ENCODE results near the gene ZNF467. TPM values are rescaled to one million over a fixed set of nuclear protein-coding genes. Genes with fewer than 3 reads are reported as not detected.
A peak's percentile ranks its signal among the peaks of the same experiment; 100 is the strongest.

The ZNF467 gene
- total and polyA plus RNA-seq, 12 donors: 2.2 to 10.5 (median 4.7) TPM

DNA sequence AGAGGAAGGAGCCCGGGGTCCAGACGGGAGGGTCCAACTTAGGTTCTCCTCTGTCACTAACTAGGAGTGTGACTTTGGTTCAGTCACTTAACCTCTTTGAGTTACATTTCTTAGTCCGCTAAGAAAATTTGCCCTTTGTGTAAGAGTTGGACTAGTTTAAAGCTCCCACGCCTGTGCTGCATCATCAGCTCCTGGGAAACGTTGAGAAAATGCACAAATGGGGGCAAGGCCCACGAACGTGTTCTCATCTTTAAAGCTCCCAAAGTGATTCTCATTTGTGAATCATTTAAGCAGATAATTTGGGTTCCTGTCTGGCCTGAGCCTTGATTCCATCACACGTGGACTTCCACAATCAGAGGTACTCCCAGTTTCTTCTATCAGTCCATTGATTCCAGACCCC is 6.3 kb downstream of the ZNF467 start:
- Histone ChIP-seq H3K9me3 (no peaks in the 10 kb centered on the region), H3K4me1 (peaks cover 7 to 26% (median 11%) of the 10 kb centered on the region in 9 donors), H3K4me3 (no peak overlapping the region), H3K27me3 (peaks cover 4 to 43% (median 26%) of the 10 kb centered on the region in 7 donors), H3K36me3 (peaks cover 0 to 61% (median 0%) of the 10 kb centered on the region in 9 donors), H3K27ac (no peak overlapping the region)
- no peak for DNase-seq
- TF ChIP-seq, protein P1, sequence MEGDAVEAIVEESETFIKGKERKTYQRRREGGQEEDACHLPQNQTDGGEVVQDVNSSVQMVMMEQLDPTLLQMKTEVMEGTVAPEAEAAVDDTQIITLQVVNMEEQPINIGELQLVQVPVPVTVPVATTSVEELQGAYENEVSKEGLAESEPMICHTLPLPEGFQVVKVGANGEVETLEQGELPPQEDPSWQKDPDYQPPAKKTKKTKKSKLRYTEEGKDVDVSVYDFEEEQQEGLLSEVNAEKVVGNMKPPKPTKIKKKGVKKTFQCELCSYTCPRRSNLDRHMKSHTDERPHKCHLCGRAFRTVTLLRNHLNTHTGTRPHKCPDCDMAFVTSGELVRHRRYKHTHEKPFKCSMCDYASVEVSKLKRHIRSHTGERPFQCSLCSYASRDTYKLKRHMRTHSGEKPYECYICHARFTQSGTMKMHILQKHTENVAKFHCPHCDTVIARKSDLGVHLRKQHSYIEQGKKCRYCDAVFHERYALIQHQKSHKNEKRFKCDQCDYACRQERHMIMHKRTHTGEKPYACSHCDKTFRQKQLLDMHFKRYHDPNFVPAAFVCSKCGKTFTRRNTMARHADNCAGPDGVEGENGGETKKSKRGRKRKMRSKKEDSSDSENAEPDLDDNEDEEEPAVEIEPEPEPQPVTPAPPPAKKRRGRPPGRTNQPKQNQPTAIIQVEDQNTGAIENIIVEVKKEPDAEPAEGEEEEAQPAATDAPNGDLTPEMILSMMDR (IDR thresholded peaks at IDR 0.05): no peak
- WGBS, 2 donors: 88 to 90% methylated on average over 8 of the region's 8 CpGs
- ATAC-seq: no peak
- intact Hi-C loops (cut with DNase I): no loop called here

DNA sequence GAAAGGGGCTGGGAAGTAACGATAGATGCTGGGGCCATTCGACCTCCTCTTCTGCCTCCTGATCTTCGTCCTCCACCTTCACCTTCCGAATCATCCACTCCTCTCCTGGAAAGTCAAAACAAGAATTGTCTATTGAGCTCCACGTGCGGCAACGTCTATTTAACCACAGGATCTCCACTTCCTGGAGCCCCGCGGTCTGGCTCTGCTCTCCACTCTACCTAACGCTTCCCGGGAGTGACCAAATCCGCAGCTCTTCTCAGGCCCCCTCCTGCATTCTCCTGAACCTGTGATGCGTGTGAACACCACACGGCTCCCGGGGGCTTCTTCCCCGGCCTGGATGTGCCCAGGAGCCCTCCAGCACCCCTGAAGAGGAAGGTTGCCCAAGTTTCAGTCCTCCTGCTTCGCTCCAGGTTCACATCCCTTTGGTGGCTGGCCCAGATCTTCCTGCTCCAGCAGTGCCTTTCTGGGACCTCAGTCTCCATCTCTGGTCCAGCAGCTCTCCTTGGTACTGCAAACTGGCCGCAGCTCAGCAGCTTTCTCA is 7.2 kb downstream of the ZNF467 start:
- H3K4me1 ChIP-seq: peaks cover 5 to 23% (median 8%) of the 10 kb centered on the region in 9 donors
- no peak overlapping the region for H3K27ac ChIP-seq
- WGBS, 2 donors: 36 to 60% methylated on average over 18 of the region's 18 CpGs
- ATAC-seq: no peak
- H3K36me3 ChIP-seq: peaks cover 0 to 61% (median 0%) of the 10 kb centered on the region in 9 donors
- H3K9me3 ChIP-seq: no peaks in the 10 kb centered on the region
- H3K27me3 ChIP-seq: peaks cover 4 to 43% (median 26%) of the 10 kb centered on the region in 7 donors
- intact Hi-C loops (cut with DNase I): no loop called here
- TF ChIP-seq, protein P1 (IDR thresholded peaks at IDR 0.05): no peak
- peak overlapping the region in 1 of 10 donors; percentile 27 for H3K4me3 ChIP-seq
- no peak for DNase-seq

DNA sequence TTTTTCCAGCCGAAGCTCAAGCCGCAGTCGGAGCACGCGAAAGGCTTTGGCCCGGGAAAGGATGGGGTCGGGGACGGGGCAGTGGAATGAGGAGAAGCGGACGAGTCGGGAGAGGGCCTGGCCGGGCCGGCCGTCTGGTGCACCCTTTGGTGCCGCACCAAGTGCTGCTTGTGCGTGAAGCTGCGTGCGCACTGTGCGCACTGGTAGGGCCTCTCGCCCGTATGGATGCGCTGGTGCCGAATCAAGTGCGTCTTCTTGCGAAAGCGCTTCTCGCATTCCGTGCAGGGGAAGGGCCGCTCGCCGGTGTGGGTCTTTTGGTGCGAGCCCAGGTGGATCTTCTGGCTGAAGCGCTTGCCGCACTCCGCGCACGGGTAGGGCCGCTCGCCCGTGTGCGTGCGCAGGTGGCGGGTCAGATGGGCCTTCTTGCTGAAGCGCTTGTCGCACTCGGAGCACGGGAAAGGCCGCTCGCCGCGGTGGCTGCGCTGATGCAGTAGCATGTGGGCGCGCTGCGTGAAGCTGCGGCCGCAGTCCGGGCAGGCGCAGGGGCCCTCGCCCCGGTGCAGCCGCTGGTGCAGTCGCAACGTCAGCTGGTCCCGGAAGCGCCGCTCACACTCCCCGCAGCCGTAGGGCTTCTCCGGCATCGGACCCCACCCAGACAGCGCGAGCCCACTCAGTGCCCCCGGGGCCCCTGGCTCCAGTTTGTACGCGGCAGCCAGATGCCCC is 7.8 kb downstream of the ZNF467 start:
- Histone ChIP-seq H3K4me3 (peak overlapping the region in 4 of 10 donors; percentile 14 to 27 (median 20)), H3K27ac (no peak overlapping the region), H3K9me3 (no peaks in the 10 kb centered on the region), H3K4me1 (peaks cover 0 to 16% (median 2%) of the 10 kb centered on the region in 9 donors), H3K27me3 (peaks cover 4 to 43% (median 26%) of the 10 kb centered on the region in 7 donors), H3K36me3 (peaks cover 0 to 58% (median 0%) of the 10 kb centered on the region in 9 donors)
- DNase-seq: no peak
- peak in 4 of 8 donors; percentile 8 to 24 (median 16) for ATAC-seq
- 29 to 54% methylated on average over 75 to 76 of the region's 76 CpGs for WGBS, 2 donors
- intact Hi-C loops (cut with DNase I): no loop called here
- TF ChIP-seq, protein P1 (IDR thresholded peaks at IDR 0.05): no peak

DNA sequence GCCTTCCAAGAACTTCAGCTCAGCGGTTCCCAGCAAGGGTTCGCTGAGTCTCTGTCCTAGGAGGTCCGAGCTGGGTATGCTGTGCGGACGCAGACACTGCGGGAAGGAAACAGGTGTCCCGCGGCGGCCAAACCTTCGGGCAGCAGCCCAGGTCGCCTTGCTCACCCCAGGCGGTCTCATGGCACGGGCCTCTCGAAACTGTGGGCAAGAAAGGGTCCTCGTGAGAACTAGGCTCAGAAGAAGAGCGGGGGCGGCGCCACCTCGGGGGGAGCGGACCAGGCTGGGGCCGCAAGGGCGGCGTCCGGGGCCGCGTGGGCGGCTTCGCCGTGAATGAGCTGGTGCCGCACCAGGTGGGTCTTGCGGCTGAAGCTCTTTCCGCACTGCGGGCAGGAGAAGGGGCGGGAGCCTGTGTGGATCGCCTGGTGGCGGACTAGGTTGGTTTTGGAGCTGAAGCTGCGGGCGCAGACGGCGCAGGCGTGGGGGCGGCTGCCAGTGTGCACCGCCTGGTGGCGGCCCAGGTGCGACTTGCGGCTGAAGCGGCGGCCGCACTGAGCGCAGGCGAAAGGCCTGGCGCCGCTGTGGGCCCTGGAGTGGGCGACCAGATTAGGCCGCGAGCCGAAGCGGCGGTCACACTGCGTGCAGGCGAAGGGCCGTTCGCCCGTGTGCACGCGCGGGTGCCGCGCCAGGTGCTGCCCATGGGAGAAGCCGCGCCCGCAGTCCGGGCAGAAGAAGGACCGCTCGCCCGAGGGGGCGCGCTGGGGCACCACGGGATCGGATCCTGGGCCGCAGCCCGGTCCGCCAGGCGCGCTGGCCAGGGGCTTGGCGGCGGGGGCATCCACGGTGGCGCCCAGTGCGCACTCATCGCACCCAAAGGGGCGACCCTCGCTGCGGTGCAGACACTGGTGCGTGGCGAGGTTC is 8.6 kb downstream of the ZNF467 start:
- TF ChIP-seq, protein P1 (IDR thresholded peaks at IDR 0.05): peak in 4 of 9 donors; percentile 14 to 40 (median 34)
- peak overlapping the region in 7 of 10 donors; percentile 14 to 31 (median 17) for H3K4me3 ChIP-seq
- WGBS, 2 donors: 29 to 54% methylated on average over 96 of the region's 96 CpGs
- ATAC-seq: peak in 7 of 8 donors; percentile 20 to 64 (median 40)
- no peak overlapping the region for H3K27ac ChIP-seq
- intact Hi-C loops (cut with DNase I): no loop called here
- DNase-seq: no peak
- H3K9me3 ChIP-seq: no peaks in the 10 kb centered on the region
- peaks cover 4 to 49% (median 26%) of the 10 kb centered on the region in 7 donors for H3K27me3 ChIP-seq
- H3K4me1 ChIP-seq: peaks cover 0 to 16% (median 0%) of the 10 kb centered on the region in 9 donors
- H3K36me3 ChIP-seq: peaks cover 0 to 52% (median 0%) of the 10 kb centered on the region in 9 donors
